ENCODE results near the gene THRB.

Gene THRB

DNA sequence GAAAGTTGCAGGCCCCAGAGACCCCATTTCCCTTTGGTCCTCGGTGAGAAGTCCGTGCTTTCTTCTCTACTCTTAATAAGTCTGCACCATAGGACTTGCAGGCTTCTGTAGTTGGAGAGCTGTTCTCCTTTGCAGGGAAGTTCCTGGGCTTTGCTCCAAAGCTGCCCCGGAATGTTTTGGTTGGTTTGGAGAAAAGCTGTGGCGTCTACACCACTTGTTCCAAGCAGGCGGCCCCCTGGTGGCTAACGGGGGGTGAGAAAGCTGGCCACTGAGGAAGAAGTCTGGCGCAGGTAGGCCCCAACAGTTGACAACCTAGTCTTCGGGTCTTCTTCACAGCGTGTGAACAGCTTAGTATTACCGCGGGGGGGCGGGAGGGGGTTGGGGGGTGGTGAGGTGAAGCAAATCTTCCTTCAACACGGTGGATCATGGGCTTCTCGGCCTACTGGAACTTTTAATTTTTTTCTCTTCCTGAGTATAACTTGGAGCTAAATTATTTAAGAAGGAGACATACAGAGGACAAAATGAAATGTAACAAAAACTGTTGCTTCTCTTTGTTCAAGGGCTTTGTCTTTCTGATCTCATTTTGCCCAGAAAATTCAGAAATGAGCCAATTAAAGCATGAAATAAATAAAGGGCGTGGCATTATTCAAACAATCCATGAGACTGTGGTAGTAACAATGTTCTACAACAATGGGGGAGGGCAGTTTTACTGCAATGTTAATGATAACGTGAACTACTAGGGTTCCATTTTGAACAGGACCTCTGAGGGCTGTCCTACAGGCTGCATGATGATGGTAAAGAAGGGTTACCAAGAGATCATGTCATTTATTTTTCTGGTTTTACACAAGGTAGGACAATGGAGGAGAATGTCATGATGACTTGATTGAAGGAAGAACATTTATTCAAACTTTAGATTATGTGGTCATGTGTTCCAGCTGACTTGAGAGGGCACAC, 2.2 kb upstream of the THRB start:
- TF ChIP-seq, protein P1, sequence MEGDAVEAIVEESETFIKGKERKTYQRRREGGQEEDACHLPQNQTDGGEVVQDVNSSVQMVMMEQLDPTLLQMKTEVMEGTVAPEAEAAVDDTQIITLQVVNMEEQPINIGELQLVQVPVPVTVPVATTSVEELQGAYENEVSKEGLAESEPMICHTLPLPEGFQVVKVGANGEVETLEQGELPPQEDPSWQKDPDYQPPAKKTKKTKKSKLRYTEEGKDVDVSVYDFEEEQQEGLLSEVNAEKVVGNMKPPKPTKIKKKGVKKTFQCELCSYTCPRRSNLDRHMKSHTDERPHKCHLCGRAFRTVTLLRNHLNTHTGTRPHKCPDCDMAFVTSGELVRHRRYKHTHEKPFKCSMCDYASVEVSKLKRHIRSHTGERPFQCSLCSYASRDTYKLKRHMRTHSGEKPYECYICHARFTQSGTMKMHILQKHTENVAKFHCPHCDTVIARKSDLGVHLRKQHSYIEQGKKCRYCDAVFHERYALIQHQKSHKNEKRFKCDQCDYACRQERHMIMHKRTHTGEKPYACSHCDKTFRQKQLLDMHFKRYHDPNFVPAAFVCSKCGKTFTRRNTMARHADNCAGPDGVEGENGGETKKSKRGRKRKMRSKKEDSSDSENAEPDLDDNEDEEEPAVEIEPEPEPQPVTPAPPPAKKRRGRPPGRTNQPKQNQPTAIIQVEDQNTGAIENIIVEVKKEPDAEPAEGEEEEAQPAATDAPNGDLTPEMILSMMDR (IDR thresholded peaks at IDR 0.05; ENCODE audit: insufficient read depth, low read length, poor library complexity, severe bottlenecking): peak; percentile 66
- Histone ChIP-seq H3K27me3 (replicated peaks; ENCODE audit: control insufficient read depth, insufficient read depth, low read length) (no peaks in the 10 kb centered on the region; the same call in 1 of the 2 replicates), H3K36me3 (ENCODE audit: control insufficient read depth, insufficient read depth, low read length) (no peaks in the 10 kb centered on the region), H3K4me3 (replicated peaks; ENCODE audit: low read depth, low read length) (no peak overlapping the region)
- DNase-seq (ENCODE audit: extremely low read depth, insufficient read length): no peak

DNA sequence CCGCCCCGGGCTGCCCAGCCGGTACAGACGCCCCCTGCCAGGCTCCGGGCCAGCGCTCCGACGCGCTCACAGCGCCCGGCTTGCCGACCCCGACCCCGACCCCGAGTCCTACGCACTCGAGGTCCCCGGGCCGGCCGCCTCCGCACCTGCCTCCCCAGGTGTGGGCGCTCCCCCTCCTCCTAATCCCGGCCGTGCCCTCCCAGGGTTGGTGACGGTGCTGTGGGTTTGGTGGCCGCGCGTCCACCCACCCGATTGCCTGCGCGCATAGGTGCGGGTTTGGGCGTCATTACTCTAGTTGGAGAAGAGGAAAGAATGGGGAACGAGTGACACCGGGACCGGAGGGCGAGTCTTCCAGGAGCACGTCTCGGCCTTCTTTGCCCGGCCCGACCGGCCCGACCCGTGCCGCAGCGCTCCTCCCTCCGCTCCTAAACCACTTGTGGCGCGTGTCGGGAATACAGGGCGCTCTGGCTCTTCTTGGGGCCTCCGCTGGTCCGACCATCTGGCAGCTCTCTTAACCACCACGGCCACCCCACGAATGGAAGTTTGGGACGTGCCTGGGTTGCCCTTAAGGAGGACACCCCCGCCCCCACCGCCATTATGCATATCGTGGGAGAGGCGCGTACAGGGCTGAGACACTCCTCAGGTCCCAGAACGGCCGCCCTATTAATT, 810 bp upstream of the THRB start:
- TF ChIP-seq, protein P1 (IDR thresholded peaks at IDR 0.05; ENCODE audit: insufficient read depth, low read length, poor library complexity, severe bottlenecking): no peak
- no peak for DNase-seq (ENCODE audit: extremely low read depth, insufficient read length)
- Histone ChIP-seq H3K27me3 (replicated peaks; ENCODE audit: control insufficient read depth, insufficient read depth, low read length) (no peaks in the 10 kb centered on the region; the same call in 1 of the 2 replicates), H3K4me3 (replicated peaks; ENCODE audit: low read depth, low read length) (no peak overlapping the region), H3K36me3 (ENCODE audit: control insufficient read depth, insufficient read depth, low read length) (no peaks in the 10 kb centered on the region)

DNA sequence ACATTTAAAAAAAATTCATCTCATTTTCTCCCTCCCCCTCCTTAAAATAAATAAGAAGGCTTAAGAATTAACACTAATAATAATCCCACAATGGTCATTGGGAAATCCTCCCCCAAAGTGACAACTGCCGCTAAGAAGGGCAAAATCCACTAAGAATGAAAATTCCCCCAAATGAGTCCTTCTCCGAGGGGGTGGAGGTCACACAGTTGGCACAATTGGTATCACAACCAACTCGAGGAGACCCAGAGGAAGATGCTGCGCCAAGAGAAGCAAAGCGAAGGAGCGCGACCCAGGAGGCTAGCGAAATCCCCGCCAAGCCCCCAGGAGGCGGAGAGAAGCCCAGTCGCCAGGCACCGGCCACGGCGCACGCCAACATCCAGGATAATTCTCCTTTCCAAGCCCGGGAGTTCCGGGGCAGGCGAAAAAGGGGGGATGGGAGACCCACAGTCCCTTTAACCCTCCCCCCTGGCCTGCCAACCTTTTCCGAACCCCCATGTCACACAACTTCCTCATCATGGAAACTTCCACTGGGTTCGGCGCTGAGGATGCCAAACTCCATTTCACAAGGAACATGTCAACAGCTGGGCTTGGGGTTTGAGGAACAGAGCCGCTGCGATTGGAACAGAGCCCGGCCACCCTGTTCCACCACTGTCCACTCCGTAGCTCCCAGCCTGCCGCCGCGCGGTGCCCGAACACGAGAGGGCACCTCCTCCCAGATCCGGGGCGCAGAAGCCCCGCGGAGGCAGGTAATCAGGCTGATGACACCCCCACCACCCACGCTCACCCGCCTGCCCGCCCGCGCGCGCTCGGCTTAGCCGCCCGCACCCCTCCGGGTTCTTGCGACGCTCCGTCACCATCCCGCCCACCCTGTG, 668 bp downstream of the THRB start:
- Histone ChIP-seq H3K27me3 (replicated peaks; ENCODE audit: control insufficient read depth, insufficient read depth, low read length) (no peaks in the 10 kb centered on the region; the same call in 1 of the 2 replicates), H3K4me3 (replicated peaks; ENCODE audit: low read depth, low read length) (no peak overlapping the region), H3K36me3 (ENCODE audit: control insufficient read depth, insufficient read depth, low read length) (no peaks in the 10 kb centered on the region)
- DNase-seq (ENCODE audit: extremely low read depth, insufficient read length): no peak
- TF ChIP-seq, protein P1 (IDR thresholded peaks at IDR 0.05; ENCODE audit: insufficient read depth, low read length, poor library complexity, severe bottlenecking): no peak

DNA sequence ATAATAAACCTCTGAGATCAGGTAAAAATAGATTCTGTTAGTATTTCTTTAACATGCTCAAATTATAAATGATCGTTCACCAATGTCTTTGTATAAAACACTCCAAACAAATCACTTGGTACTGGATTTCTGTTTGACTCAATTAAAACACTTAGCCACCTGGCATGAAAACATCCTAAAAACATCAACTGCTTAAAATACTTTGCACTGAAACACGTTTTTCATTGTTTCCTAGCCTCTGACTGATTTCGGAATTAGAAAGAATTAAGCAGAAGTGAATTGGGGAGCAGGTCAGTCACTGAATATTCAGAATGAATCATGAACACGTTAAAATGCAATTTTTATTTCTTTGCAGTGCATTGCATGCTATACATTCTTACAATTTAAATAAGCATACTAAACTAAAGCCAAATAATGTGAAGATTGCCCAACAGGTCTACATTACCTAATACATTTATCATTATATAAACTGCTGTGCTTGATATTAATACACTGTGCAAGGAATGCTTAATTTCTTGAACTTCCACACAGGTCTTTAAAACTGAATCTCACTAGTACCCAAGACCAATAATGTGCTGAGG, 1.6 kb downstream of the THRB start:
- H3K4me3 ChIP-seq (replicated peaks; ENCODE audit: low read depth, low read length): no peak overlapping the region
- H3K27me3 ChIP-seq (replicated peaks; ENCODE audit: control insufficient read depth, insufficient read depth, low read length): no peaks in the 10 kb centered on the region; the same call in 1 of the 2 replicates
- TF ChIP-seq, protein P1 (IDR thresholded peaks at IDR 0.05; ENCODE audit: insufficient read depth, low read length, poor library complexity, severe bottlenecking): no peak
- DNase-seq (ENCODE audit: extremely low read depth, insufficient read length): no peak
- H3K36me3 ChIP-seq (ENCODE audit: control insufficient read depth, insufficient read depth, low read length): no peaks in the 10 kb centered on the region

DNA sequence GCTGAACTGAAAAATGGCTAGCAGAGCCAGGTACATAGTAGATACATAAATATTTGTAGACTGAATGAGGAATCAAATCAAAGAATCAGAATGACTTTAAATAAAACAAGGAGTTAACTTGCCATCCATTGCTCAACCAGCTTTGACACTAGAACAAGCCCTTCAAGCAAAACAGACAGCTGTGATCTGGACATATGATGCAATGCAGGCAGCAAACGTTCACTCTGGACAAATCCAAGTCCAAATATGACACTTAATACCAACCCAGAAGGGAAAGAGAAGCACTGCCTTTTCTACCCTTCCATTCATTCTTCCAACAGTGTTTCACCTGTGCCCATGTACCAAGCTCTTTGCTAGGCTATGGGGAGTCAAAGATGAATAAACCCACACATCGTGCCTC, 4.5 kb downstream of the THRB start:
- H3K36me3 ChIP-seq (ENCODE audit: control insufficient read depth, insufficient read depth, low read length): no peaks in the 10 kb centered on the region
- no peaks in the 10 kb centered on the region; the same call in 1 of the 2 replicates for H3K27me3 ChIP-seq (replicated peaks; ENCODE audit: control insufficient read depth, insufficient read depth, low read length)
- no peak overlapping the region for H3K4me3 ChIP-seq (replicated peaks; ENCODE audit: low read depth, low read length)
- TF ChIP-seq, protein P1 (IDR thresholded peaks at IDR 0.05; ENCODE audit: insufficient read depth, low read length, poor library complexity, severe bottlenecking): no peak
- DNase-seq (ENCODE audit: extremely low read depth, insufficient read length): no peak

Data from GM06990 (cell line).